Skin epidermis (tissue), 12 donors: ENCODE results near the gene DUSP23.
A peak's percentile ranks its signal among the peaks of the same experiment; 100 is the strongest.

ENCODE experiments used
- H3K27ac ChIP-seq, 21 experiments: fragments of 200-600 bp; sonication (generic) in 11 of 21; one replicate each; pipeline ENCODE4 v1.5.0; 2020; ENCODE audit warnings: mild to moderate bottlenecking in 3 of 21, inconsistent platforms in 2 of 21, moderate library complexity in 2 of 21
- H3K4me3 ChIP-seq, 7 experiments: fragments of 200-600 bp; sonication (generic) in 2 of 7; one replicate each; pipeline ENCODE4 v1.5.0; 2020; ENCODE audit warnings: inconsistent platforms in 2 of 7, mild to moderate bottlenecking in 2 of 7, moderate library complexity in 1 of 7

DUSP23 gene

GRCh38 chr1:159781992-159782391 lies 1.2 kb downstream of the DUSP23 start:
- Histone ChIP-seq H3K4me3 (peak overlapping the region in 4 of 7 experiments; percentile 64 to 96 (median 81)), H3K27ac (peak overlapping the region in 9 of 21 experiments; percentile 78 to 91 (median 85))

GRCh38 chr1:159783724-159784123 lies 3.0 kb downstream of the DUSP23 start:
- Histone ChIP-seq H3K27ac (no peak overlapping the region), H3K4me3 (no peak overlapping the region)

GRCh38 chr1:159786465-159786864 lies 5.7 kb downstream of the DUSP23 start:
- no peak overlapping the region for H3K4me3 ChIP-seq
- no peak overlapping the region for H3K27ac ChIP-seq

- Histone ChIP-seq H3K27ac (no peak overlapping the region), H3K4me3 (no peak overlapping the region)
Measured at GRCh38 chr1:159786966-159787365, 6.2 kb downstream of the DUSP23 start.

- Histone ChIP-seq H3K4me3 (no peak overlapping the region), H3K27ac (no peak overlapping the region)
Measured at GRCh38 chr1:159790237-159790917, 9.6 kb downstream of the DUSP23 start.

GRCh38 chr1:159791031-159791430 lies 10.3 kb downstream of the DUSP23 start:
- Histone ChIP-seq H3K27ac (no peak overlapping the region), H3K4me3 (no peak overlapping the region)

- H3K4me3 ChIP-seq, result no peak overlapping the region
- H3K27ac ChIP-seq, result no peak overlapping the region
Measured at GRCh38 chr1:159791461-159791860, 10.7 kb downstream of the DUSP23 start.

- Histone ChIP-seq H3K4me3 (no peak overlapping the region), H3K27ac (no peak overlapping the region)
Measured at GRCh38 chr1:159795534-159795933, 14.8 kb downstream of the DUSP23 start.

GRCh38 chr1:159798893-159799292 lies 18.1 kb downstream of the DUSP23 start:
- H3K27ac ChIP-seq, result peak overlapping the region in 1 of 21 experiments; percentile 2
- H3K4me3 ChIP-seq, result no peak overlapping the region

- Histone ChIP-seq H3K4me3 (no peak overlapping the region), H3K27ac (peak overlapping the region in 1 of 21 experiments; percentile 2)
Measured at GRCh38 chr1:159799446-159799985, 18.8 kb downstream of the DUSP23 start.

- peak overlapping the region in 2 of 21 experiments; percentile 20 to 21 for H3K27ac ChIP-seq
- no peak overlapping the region for H3K4me3 ChIP-seq
Measured at GRCh38 chr1:159800177-159800930, 19.6 kb downstream of the DUSP23 start.

GRCh38 chr1:159802111-159802510 lies 21.3 kb downstream of the DUSP23 start, which contains the start of gene FCRL6:
FCRL6 (plus strand) TSS chr1:159802360; CDS start chr1:159802425, 65 bp downstream.
- H3K4me3 ChIP-seq, result no peak within 1 kb of the TSS
- no peak within 1 kb of the TSS for H3K27ac ChIP-seq

GRCh38 chr1:159803956-159804689 lies 23.4 kb downstream of the DUSP23 start:
- no peak overlapping the region for H3K27ac ChIP-seq
- no peak overlapping the region for H3K4me3 ChIP-seq

- Histone ChIP-seq H3K27ac (no peak overlapping the region), H3K4me3 (no peak overlapping the region)
Measured at GRCh38 chr1:159804924-159805323, 24.2 kb downstream of the DUSP23 start.

GRCh38 chr1:159815926-159816325 lies 35.2 kb downstream of the DUSP23 start:
- Histone ChIP-seq H3K4me3 (no peak overlapping the region), H3K27ac (no peak overlapping the region)

- Histone ChIP-seq H3K4me3 (no peak overlapping the region), H3K27ac (no peak overlapping the region)
Measured at GRCh38 chr1:159817276-159818041, 36.7 kb downstream of the DUSP23 start.

GRCh38 chr1:159821171-159821867 lies 40.6 kb downstream of the DUSP23 start:
- no peak overlapping the region for H3K27ac ChIP-seq
- H3K4me3 ChIP-seq, result no peak overlapping the region

- Histone ChIP-seq H3K4me3 (no peak overlapping the region), H3K27ac (peak overlapping the region in 2 of 21 experiments; percentile 10 to 30)
Measured at GRCh38 chr1:159823406-159823805, 42.6 kb downstream of the DUSP23 start.

- H3K27ac ChIP-seq, result peak overlapping the region in 14 of 21 experiments; percentile 9 to 88 (median 49)
- no peak overlapping the region for H3K4me3 ChIP-seq
Measured at GRCh38 chr1:159825564-159825963, 44.8 kb downstream of the DUSP23 start.
